ACHN (cell line): Measurements from ENCODE around the gene PRSS1.
A peak's percentile ranks its signal among the peaks of the same experiment; 100 is the strongest.
"Not testable (repeated sequence)": the region's sequence is repeated elsewhere in the genome, so short reads cannot be mapped to it uniquely, and the experiment has no call there.

Source experiments
- DNase-seq: peaks from one replicate; pipeline ENCODE4 v3.0.0-alpha.2; 2015
- in situ Hi-C: cut with HindIII; loops from 2 replicates; pipeline ENCODE4 v1.10.0; 2017; ENCODE audit warnings: low sequenced_read_pairs, low pct_ligation_motif_present, low pct_unique_long_range_greater_than_20kb

PRSS1 gene

GRCh38 chr7:142749218-142749993 is at the start of gene PRSS1:
TSS of gene PRSS1 (plus strand) at chr7:142749472. CDS start at chr7:142749485, 13 bp downstream.
- in situ Hi-C loops, result no loop called here
- no peak for DNase-seq

DNA sequence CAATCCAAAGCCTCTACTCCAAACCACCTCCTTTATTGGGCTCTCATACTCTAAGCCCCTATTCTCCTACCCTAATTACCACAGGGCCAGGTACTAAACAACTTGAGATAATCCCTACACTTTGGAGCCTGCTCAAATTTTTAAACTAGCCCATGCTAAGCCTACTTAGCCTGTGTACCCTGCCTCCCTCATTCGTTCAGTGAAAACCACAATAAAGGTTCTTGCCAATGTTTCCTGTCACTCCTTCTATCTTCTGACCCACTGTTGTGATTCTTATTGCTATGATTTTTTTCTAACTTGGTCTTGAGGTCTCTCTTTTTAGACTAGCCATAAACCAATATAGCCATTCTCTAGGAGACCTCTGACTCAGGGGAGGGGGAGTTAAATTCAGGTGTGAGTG is 48.3 kb upstream of the PRSS1 start:
- in situ Hi-C loops, DNase-seq: not testable (repeated sequence)

- in situ Hi-C loops, result no loop called here
- DNase-seq, result no peak
Measured at GRCh38 chr7:142703655-142704305, 45.5 kb upstream of the PRSS1 start.

DNA sequence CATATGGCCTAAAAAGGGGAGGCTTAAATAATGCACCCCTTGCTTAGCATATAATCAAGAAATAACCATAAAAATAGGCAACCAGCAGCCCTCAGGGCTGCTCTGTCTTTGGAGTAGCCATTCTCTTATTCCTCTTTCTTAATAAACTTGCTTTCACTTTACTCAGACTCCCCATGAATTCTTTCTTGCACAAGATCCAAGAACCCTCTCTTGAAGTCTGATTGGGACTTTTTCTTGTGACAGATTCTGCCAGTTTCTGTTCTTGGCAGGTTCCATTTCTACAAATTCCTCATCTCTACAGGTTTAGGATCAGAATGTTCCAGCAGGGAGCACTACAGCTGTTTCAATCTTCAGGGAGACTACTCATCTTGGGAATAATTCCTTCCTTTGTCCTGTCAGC is 40.5 kb upstream of the PRSS1 start:
- DNase-seq, in situ Hi-C loops: not testable (repeated sequence)

DNA sequence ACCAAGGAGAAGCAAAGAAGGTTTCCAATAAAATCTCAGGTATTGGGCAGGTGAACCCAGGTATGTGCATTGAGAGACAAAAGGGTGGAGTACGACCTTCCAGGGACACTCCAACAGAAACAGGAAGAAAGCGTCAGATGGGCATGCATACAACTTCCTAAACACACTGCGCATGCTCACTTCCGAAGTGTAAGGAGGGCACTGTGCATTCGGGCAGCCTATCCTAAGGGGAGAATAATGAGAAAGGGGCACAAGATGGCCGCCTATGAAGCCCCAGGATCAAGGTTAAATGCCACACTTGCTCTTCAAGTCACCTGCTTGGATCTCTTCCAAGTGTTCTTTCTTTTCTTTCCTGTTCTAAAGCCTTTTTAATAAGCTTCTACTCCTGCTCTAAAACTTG is 39.4 kb upstream of the PRSS1 start:
- in situ Hi-C loops, result no loop called here
- no peak for DNase-seq

- no peak for DNase-seq
- in situ Hi-C loops, result no loop called here
Measured at GRCh38 chr7:142711196-142711595, 38.1 kb upstream of the PRSS1 start.

DNA sequence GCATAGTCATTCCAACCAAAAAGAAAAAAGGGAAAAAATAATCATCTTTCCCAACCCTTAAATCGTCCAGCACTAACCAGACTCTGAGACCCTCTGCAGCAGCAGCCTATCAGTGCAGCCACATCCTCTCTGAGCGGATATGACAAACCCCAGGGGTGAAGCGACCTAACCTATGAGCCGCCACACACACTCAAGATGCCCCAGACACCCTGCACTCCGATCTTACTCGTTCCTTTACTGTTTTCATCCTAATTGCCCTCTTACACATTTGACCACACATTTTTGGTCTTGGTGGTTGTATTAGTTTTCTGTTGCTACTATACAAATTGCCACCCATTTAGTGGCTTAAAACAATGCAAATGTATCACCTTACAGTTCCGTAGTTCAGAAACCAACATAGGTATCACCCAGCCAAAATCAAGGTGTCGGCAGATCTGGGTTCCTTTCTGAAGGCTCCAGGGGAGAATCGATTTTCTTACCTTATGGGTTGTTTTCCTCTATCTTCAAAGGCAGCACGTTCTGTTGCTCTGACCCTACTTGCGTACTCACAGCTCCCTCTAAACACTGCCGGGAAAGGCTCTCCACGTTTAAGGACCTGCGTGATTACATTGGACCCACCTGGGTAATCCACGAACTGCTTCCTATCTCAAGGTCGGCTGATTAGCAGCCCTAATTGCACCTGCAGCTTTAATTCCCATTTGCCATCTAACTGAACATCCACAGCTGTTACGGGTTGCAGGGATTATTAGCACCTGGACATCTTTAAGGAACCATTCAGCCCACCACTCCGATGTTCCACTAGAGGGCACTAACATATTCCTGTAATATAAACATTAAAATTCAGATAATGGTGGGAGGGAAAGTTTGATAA is 37.3 kb upstream of the PRSS1 start:
- in situ Hi-C loops, result no loop called here
- DNase-seq, result peak; percentile 53

DNA sequence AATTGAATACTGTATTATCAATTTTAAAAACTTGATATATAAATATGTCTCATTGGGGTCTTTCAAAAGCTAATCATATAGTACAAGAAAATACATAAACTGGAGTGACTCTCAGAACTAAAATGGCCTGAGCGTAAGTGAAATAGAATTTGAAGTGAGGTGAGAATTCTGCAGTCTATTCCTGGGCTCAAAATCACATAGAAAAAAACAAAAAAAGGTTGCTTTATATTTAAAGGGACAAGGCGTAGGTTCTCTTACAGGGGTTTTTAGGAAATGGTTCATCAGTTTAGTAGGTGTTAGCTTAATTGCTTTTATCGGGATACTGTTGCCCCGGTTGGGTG is 36.7 kb upstream of the PRSS1 start:
- in situ Hi-C loops, result no loop called here
- DNase-seq, result no peak

GRCh38 chr7:142714375-142714774 is 34.9 kb upstream of the PRSS1 start:
- in situ Hi-C loops, result no loop called here
- DNase-seq, result no peak

GRCh38 chr7:142716596-142716995 is 32.7 kb upstream of the PRSS1 start:
- in situ Hi-C loops, result no loop called here
- no peak for DNase-seq

GRCh38 chr7:142717453-142717852 is 31.8 kb upstream of the PRSS1 start:
- no peak for DNase-seq
- in situ Hi-C loops, result no loop called here

DNA sequence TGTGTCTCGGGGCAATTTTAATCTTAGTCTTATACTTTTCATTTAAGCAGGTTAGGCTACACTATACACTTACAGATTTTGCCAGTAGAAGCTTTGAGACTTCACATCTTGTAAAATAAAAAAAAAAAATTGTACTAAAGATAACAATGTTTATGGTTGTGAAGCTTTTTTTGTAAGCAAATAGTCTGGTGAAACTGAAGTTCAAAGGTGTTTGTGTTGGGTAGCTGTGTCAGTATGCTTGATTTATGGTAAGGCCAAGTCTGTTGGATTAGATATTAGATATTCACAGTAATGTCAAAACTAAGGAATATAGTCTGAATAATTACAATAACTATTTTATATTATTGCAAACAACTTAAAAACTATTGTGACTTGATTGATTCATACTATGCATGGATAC is 31.0 kb upstream of the PRSS1 start:
- in situ Hi-C loops, result no loop called here
- DNase-seq, result no peak

GRCh38 chr7:142720172-142720773 is 29.0 kb upstream of the PRSS1 start:
- no peak for DNase-seq
- in situ Hi-C loops, result no loop called here

DNA sequence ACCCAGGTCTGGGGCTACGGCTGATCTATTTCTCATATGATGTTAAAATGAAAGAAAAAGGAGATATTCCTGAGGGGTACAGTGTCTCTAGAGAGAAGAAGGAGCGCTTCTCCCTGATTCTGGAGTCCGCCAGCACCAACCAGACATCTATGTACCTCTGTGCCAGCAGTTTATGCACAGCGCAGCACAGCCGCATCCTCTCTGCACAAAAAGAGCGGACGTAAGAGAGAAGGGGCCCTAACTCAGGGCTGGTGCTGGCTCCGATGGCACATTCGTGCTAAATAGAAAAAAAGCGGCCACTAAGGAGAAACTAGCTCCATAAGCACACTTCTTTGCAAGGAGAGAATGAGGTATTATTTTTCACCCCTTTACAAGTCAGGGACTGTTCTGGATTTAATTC is 28.3 kb upstream of the PRSS1 start:
- no peak for DNase-seq
- in situ Hi-C loops, result no loop called here

DNA sequence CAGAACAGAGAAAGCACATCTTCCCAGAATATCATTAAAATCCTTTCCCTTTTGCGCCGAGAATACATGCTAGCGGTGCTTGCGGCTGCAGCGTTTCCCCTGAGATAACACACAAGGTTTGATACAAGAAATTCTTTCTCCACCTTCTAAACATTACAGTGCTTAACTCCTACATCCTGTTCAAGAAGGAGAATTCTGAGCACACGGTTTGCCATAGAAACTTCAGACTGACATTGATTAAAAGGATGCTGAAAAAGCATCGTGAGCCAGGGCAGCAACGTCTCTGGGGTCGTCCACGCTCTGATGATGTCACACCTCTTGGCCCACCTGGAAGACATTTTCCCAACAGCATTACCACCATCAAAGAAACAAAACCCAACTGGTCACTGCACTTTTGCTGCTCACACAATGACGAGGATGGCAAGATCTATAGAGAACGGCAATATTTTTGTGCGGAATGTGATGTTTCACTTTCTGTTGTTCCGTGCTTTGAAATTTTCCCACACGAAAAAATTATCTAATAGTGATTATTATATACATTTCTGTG is 27.0 kb upstream of the PRSS1 start:
- in situ Hi-C loops, result no loop called here
- no peak for DNase-seq

GRCh38 chr7:142733271-142733670 is 16.0 kb upstream of the PRSS1 start:
- DNase-seq, result no peak
- in situ Hi-C loops, result no loop called here

DNA sequence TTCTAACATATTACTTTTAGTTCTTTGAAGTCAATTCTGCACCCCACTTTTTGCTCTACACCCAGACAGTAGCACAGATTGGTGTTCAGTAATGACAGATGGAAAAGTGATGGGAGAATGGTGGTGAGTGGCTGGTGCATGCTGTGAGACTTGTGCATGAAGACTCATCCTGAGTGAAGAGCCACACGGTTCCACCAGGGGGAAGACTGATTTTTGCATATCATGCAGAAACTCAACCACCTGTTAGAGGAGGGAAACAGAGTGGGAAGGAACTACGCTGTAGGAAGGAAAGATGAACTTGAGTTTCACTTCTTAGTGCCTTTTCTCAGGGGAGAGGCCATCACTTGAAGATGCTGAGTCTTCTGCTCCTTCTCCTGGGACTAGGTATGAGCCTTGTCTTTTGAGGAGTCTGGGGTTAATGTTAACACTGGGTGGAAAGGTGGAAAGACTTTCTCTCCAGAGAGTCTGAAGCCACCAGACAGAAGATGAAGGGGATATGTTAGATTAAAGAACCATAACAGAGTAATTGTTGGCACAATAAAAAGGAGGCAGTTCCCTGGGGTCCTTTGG is 9.3 kb upstream of the PRSS1 start:
- in situ Hi-C loops, result no loop called here
- no peak for DNase-seq

DNA sequence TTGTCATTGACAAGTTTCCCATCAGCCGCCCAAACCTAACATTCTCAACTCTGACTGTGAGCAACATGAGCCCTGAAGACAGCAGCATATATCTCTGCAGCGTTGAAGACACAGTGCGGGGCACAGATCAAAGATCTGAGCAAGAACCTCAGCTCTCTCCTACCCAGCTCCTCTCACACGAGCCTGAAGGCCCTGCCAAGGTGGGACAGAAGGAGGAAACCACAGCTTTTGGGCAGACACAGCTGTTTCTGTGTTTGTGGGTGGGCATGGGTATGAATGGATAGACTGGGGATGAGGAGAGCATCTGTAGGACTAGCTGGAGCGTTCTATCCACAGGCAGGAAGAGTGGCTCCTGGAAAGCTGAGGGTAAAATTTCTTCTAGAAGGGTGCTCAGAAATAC is 8.5 kb upstream of the PRSS1 start:
- DNase-seq, result no peak
- in situ Hi-C loops, result no loop called here
